BJ (cell line): ENCODE measurements around the gene LRP1B. TPM values are rescaled to one million over a fixed set of nuclear protein-coding genes. Genes with fewer than 3 reads are reported as not detected.

Source experiments
- CTCF ChIA-PET: fragments of 350-600 bp; formaldehyde crosslinking; extraction: SDS; loops from one replicate; lab custom pipeline; 2021; ENCODE audit warnings: antibody characterized with exemption, inconsistent platforms; lab: Yijun Ruan, JAX
- POLR2A ChIA-PET: fragments of 300-600 bp; sonication (Branson Sonifier 250); formaldehyde crosslinking; extraction: SDS; loops from one replicate; lab custom pipeline; 2021; ENCODE audit warnings: antibody characterized with exemption; lab: Charles Lee
- DNase-seq: peaks from one replicate; pipeline ENCODE4 v3.0.0-alpha.2; 2011; ENCODE audit warnings: low read depth
- H3K27me3 ChIP-seq: 2 replicates; pipeline ENCODE4 v1.6.0; 2011; ENCODE audit warnings: low read length; ENCODE audit not compliant: control insufficient read depth, insufficient read depth
- H3K36me3 ChIP-seq: 2 replicates; pipeline ENCODE4 v1.5.1; 2011; ENCODE audit warnings: low read length; ENCODE audit not compliant: control insufficient read depth, insufficient read depth
- H3K4me3 ChIP-seq: 2 replicates; pipeline ENCODE4 v1.5.1; 2011; ENCODE audit warnings: low read depth, mild to moderate bottlenecking, control low read depth, low read length
- CTCF ChIP-seq: IDR thresholded peaks from 2 replicates; pipeline ENCODE4 v1.5.1; 2011; ENCODE audit warnings: low read depth, mild to moderate bottlenecking, control low read depth, inconsistent platforms, low read length, moderate library complexity; ENCODE audit not compliant: insufficient read depth
- polyA plus RNA-seq: library from polyadenylated mRNA; depleted of rRNA; stranded (reverse); fragments of >200 nt; gene quantifications from 2 replicates; pipeline ENCODE4 v1.2.3, GENCODE V29; 2011

Gene LRP1B
- polyA plus RNA-seq, 1 experiment: 0.04 TPM

GRCh38 chr2:140597836-140598235 is 1533.0 kb downstream of the LRP1B start:
- ChIA-PET CTCF (no interaction called here), POLR2A (no interaction called here)
- TF ChIP-seq CTCF: no peak

GRCh38 chr2:140597205-140597604 is 1533.6 kb downstream of the LRP1B start:
- Histone ChIP-seq H3K4me3 (no peak overlapping the region), H3K27me3 (no peaks in the 10 kb centered on the region), H3K36me3 (no peaks in the 10 kb centered on the region)
- TF ChIP-seq CTCF: no peak
- DNase-seq: no peak
- POLR2A ChIA-PET: no interaction called here
- CTCF ChIA-PET: no interaction called here

More at GRCh38 chr2:140597836-140598235, 1533.0 kb downstream of the LRP1B start:
- Histone ChIP-seq H3K36me3 (no peaks in the 10 kb centered on the region), H3K4me3 (no peak overlapping the region), H3K27me3 (no peaks in the 10 kb centered on the region)
- no peak for DNase-seq

GRCh38 chr2:140596447-140596846 is 1534.4 kb downstream of the LRP1B start:
- ChIA-PET POLR2A (no interaction called here), CTCF (no interaction called here)
- DNase-seq: no peak
- Histone ChIP-seq H3K36me3 (no peaks in the 10 kb centered on the region), H3K4me3 (no peak overlapping the region), H3K27me3 (no peaks in the 10 kb centered on the region)
- TF ChIP-seq CTCF: no peak

GRCh38 chr2:140595107-140595506 is 1535.7 kb downstream of the LRP1B start:
- POLR2A ChIA-PET: no interaction called here
- DNase-seq: no peak
- H3K27me3 ChIP-seq: no peaks in the 10 kb centered on the region
- H3K36me3 ChIP-seq: no peaks in the 10 kb centered on the region
- CTCF ChIA-PET: no interaction called here
- H3K4me3 ChIP-seq: no peak overlapping the region
- TF ChIP-seq CTCF: no peak

GRCh38 chr2:140593132-140593531 is 1537.7 kb downstream of the LRP1B start:
- ChIA-PET POLR2A (no interaction called here), CTCF (no interaction called here)
- H3K4me3 ChIP-seq: no peak overlapping the region
- TF ChIP-seq CTCF: no peak
- DNase-seq: no peak
- no peaks in the 10 kb centered on the region for H3K36me3 ChIP-seq
- no peaks in the 10 kb centered on the region for H3K27me3 ChIP-seq
